CD4-positive, alpha-beta memory T cell (primary cell): ENCODE measurements around the gene BCL2L11. TPM values are rescaled to one million over a fixed set of nuclear protein-coding genes. Genes with fewer than 3 reads are reported as not detected.

Source experiments
- CTCF ChIA-PET: fragments of 350-600 bp; sonication (Branson Sonifier 250); formaldehyde crosslinking; loops from one replicate; lab custom pipeline; 2021; ENCODE audit warnings: inconsistent platforms; ENCODE audit not compliant: partially characterized antibody; lab: Charles Lee
- POLR2A ChIA-PET: fragments of 350-600 bp; sonication (Branson Sonifier 250); formaldehyde crosslinking; loops from one replicate; lab custom pipeline; 2021; ENCODE audit not compliant: partially characterized antibody; lab: Charles Lee
- DNase-seq, 5 donors: peaks; one replicate each; pipeline versions ENCODE4 v3.0.0 to v3.0.0-alpha.2; 2020 to 2022; ENCODE audit warnings: mixed read lengths in 1 of 5
- H3K27ac ChIP-seq: one replicate; pipeline ENCODE4 v1.7.0; 2013; ENCODE audit warnings: low read depth, low read length
- H3K27me3 ChIP-seq: 2 replicates; pipeline ENCODE4 v1.7.0; 2013; ENCODE audit warnings: mild to moderate bottlenecking, low read length, moderate library complexity; ENCODE audit not compliant: insufficient read depth
- H3K36me3 ChIP-seq: 2 replicates; pipeline ENCODE4 v1.7.0; 2013; ENCODE audit warnings: mild to moderate bottlenecking, low read length, moderate library complexity; ENCODE audit not compliant: insufficient read depth
- H3K4me1 ChIP-seq: 2 replicates; pipeline ENCODE4 v1.7.0; 2013; ENCODE audit warnings: mild to moderate bottlenecking, low read length, moderate library complexity; ENCODE audit not compliant: insufficient read depth
- H3K4me3 ChIP-seq, 2 donors: one replicate each; pipeline ENCODE4 v1.7.0; 2013; ENCODE audit warnings: low read length in 2 of 2, mild to moderate bottlenecking in 1 of 2
- H3K9me3 ChIP-seq, 2 donors: one replicate each; pipeline ENCODE4 v1.7.0; 2013; ENCODE audit warnings: low read length in 2 of 2, control low read depth in 1 of 2; ENCODE audit not compliant: control insufficient read depth in 1 of 2
- H3K27ac Mint-ChIP-seq, 7 donors: one replicate each; pipeline ENCODE4 v1.8.0; 2020 to 2021; ENCODE audit warnings: mixed read lengths in 7 of 7, mild to moderate bottlenecking in 6 of 7, inconsistent platforms in 3 of 7, moderate library complexity in 3 of 7
- H3K27me3 Mint-ChIP-seq, 2 donors: one replicate each; pipeline ENCODE4 v1.8.0; 2020 to 2021; ENCODE audit warnings: mixed read lengths in 2 of 2
- H3K36me3 Mint-ChIP-seq, 2 donors: one replicate each; pipeline ENCODE4 v1.8.0; 2020 to 2021; ENCODE audit warnings: mixed read lengths in 2 of 2, inconsistent platforms in 1 of 2, mild to moderate bottlenecking in 1 of 2
- H3K4me1 Mint-ChIP-seq, 4 donors: one replicate each; pipeline ENCODE4 v1.8.0; 2020 to 2021; ENCODE audit warnings: mixed read lengths in 4 of 4, mild to moderate bottlenecking in 1 of 4
- H3K4me3 Mint-ChIP-seq, 8 donors: one replicate each; pipeline ENCODE4 v1.8.0; 2020 to 2021; ENCODE audit warnings: mixed read lengths in 8 of 8, mild to moderate bottlenecking in 7 of 8, moderate library complexity in 6 of 8, inconsistent platforms in 3 of 8
- H3K9me3 Mint-ChIP-seq, 8 donors: one replicate each; pipeline ENCODE4 v1.8.0; 2020 to 2021; ENCODE audit warnings: mixed read lengths in 8 of 8, mild to moderate bottlenecking in 5 of 8, inconsistent platforms in 3 of 8, moderate library complexity in 1 of 8
- intact Hi-C: fragments of 100-400 bp; cut with micrococcal nuclease; formaldehyde crosslinking; loops from one replicate; pipeline ENCODE4 v1.15.1; 2023
- polyA plus RNA-seq, 2 donors: library from polyadenylated mRNA; unstranded; fragments of 300-500 nt; fragmentation: Illumina TruSeq; gene quantifications; one replicate each; pipeline ENCODE4 v1.2.3, GENCODE V29; 2021
- total RNA-seq, 2 experiments: library from RNA; stranded (reverse); gene quantifications; one replicate each; pipeline ENCODE4 v1.2.3, GENCODE V29; 2021

BCL2L11 gene
- total and polyA plus RNA-seq, 4 experiments from 2014 or later: 4.7 to 34.1 (median 24.6) TPM

GRCh38 chr2:111133603-111134002 lies 12.9 kb downstream of the BCL2L11 start:
- Mint-ChIP-seq H3K36me3 (peaks cover 22 to 42% of the 10 kb centered on the region in 2 donors), H3K4me1 (peaks cover 11 to 37% (median 16%) of the 10 kb centered on the region in 4 donors), H3K27me3 (no peaks in the 10 kb centered on the region), H3K4me3 (no peak overlapping the region), H3K9me3 (no peaks in the 10 kb centered on the region), H3K27ac (peak overlapping the region in 1 of 7 donors; percentile 22)
- no peaks in the 10 kb centered on the region for H3K4me1 ChIP-seq
- intact Hi-C loops: no loop called here
- no peaks in the 10 kb centered on the region for H3K36me3 ChIP-seq
- H3K27me3 ChIP-seq: no peaks in the 10 kb centered on the region
- no peak overlapping the region for H3K4me3 ChIP-seq
- no peak for DNase-seq
- CTCF ChIA-PET: interaction anchor here (0.5 to 1.1 kb wide), 2 partner anchors 11 to 1808 kb away, joined by 3 read pairs; no protein-coding TSS in a partner anchor
- POLR2A ChIA-PET: interaction anchor here (2.4 kb wide), 1 partner anchor 13 kb away, joined by 10 read pairs; the partner anchor contains the start of gene BCL2L11
- H3K9me3 ChIP-seq: no peaks in the 10 kb centered on the region
- H3K27ac ChIP-seq: no peak overlapping the region

GRCh38 chr2:111134055-111134454 lies 13.3 kb downstream of the BCL2L11 start:
- no peaks in the 10 kb centered on the region for H3K27me3 ChIP-seq
- Mint-ChIP-seq H3K4me1 (peaks cover 11 to 37% (median 16%) of the 10 kb centered on the region in 4 donors), H3K27me3 (no peaks in the 10 kb centered on the region), H3K9me3 (no peaks in the 10 kb centered on the region), H3K4me3 (no peak overlapping the region), H3K36me3 (peaks cover 20 to 40% of the 10 kb centered on the region in 2 donors), H3K27ac (no peak overlapping the region)
- H3K4me3 ChIP-seq: no peak overlapping the region
- H3K36me3 ChIP-seq: peaks cover under 1% of the 10 kb centered on the region
- no peaks in the 10 kb centered on the region for H3K4me1 ChIP-seq
- no peak overlapping the region for H3K27ac ChIP-seq
- no peaks in the 10 kb centered on the region for H3K9me3 ChIP-seq
- intact Hi-C loops: no loop called here
- DNase-seq: no peak
- POLR2A ChIA-PET: interaction anchor here (2.4 kb wide), 1 partner anchor 13 kb away, joined by 10 read pairs; the partner anchor contains the start of gene BCL2L11
- CTCF ChIA-PET: interaction anchor here (1.0 kb wide), 1 partner anchor 17 kb away, joined by 3 read pairs; no protein-coding TSS in a partner anchor

- Histone ChIP-seq H3K4me1 (no peaks in the 10 kb centered on the region), H3K4me3 (no peak overlapping the region), H3K9me3 (no peaks in the 10 kb centered on the region), H3K36me3 (peaks cover 3% of the 10 kb centered on the region), H3K27me3 (no peaks in the 10 kb centered on the region), H3K27ac (no peak overlapping the region)
- no peak for DNase-seq
- Mint-ChIP-seq H3K9me3 (no peaks in the 10 kb centered on the region), H3K36me3 (peaks cover 20 to 43% of the 10 kb centered on the region in 2 donors), H3K4me1 (peaks cover 11 to 31% (median 13%) of the 10 kb centered on the region in 4 donors), H3K27me3 (no peaks in the 10 kb centered on the region), H3K4me3 (no peak overlapping the region), H3K27ac (peak overlapping the region in 1 of 7 donors; percentile 13)
- ChIA-PET CTCF (interaction anchor here (1.0 kb wide), 1 partner anchor 9 kb away, joined by 3 read pairs; no protein-coding TSS in a partner anchor), POLR2A (no interaction called here)
- intact Hi-C loops: no loop called here
These were observed 14.7 kb downstream of the BCL2L11 start for GRCh38 chr2:111135237-111135909.

- peaks cover 3% of the 10 kb centered on the region for H3K36me3 ChIP-seq
- ChIA-PET POLR2A (no interaction called here), CTCF (no interaction called here)
- H3K36me3 Mint-ChIP-seq: peaks cover 21 to 43% of the 10 kb centered on the region in 2 donors
- no peak overlapping the region for H3K27ac Mint-ChIP-seq
- H3K27me3 ChIP-seq: no peaks in the 10 kb centered on the region
- no peaks in the 10 kb centered on the region for H3K9me3 Mint-ChIP-seq
- H3K27me3 Mint-ChIP-seq: no peaks in the 10 kb centered on the region
- no peaks in the 10 kb centered on the region for H3K4me1 ChIP-seq
- H3K4me3 Mint-ChIP-seq: no peak overlapping the region
- no peak overlapping the region for H3K4me3 ChIP-seq
- intact Hi-C loops: no loop called here
- no peak overlapping the region for H3K27ac ChIP-seq
- H3K9me3 ChIP-seq: no peaks in the 10 kb centered on the region
- peaks cover 12 to 26% (median 12%) of the 10 kb centered on the region in 4 donors for H3K4me1 Mint-ChIP-seq
- DNase-seq: no peak
These were observed 15.2 kb downstream of the BCL2L11 start for GRCh38 chr2:111135910-111136297.

DNA sequence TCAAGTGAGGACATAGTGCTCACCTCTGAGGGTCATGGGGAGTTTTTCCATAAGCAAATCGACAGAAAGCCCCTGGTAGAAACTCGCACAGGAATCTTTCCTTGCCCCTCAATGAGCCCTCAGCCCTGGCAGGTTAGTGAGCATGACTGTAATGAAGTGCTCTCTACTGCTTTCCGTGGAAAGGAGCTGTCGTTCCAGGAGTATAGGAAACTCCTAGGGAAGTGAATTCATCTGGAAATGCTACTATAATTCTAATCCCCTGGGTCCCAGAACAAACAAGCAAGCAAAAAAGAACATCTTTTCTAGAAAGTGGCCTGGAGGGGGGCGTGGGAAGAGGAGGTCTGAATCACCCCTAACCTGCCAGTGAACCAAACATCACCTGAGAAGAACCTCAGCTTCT lies 18.1 kb downstream of the BCL2L11 start:
- no peak for DNase-seq
- no peak overlapping the region for H3K27ac Mint-ChIP-seq
- H3K36me3 Mint-ChIP-seq: peaks cover 25 to 36% of the 10 kb centered on the region in 2 donors
- POLR2A ChIA-PET: no interaction called here
- H3K27me3 ChIP-seq: no peaks in the 10 kb centered on the region
- CTCF ChIA-PET: no interaction called here
- no peaks in the 10 kb centered on the region for H3K4me1 ChIP-seq
- no peaks in the 10 kb centered on the region for H3K9me3 Mint-ChIP-seq
- no peak overlapping the region for H3K4me3 ChIP-seq
- H3K4me1 Mint-ChIP-seq: peaks cover 5 to 13% (median 8%) of the 10 kb centered on the region in 4 donors
- H3K27ac ChIP-seq: no peak overlapping the region
- no peaks in the 10 kb centered on the region for H3K9me3 ChIP-seq
- peaks cover 3% of the 10 kb centered on the region for H3K36me3 ChIP-seq
- intact Hi-C loops: no loop called here
- no peaks in the 10 kb centered on the region for H3K27me3 Mint-ChIP-seq
- H3K4me3 Mint-ChIP-seq: no peak overlapping the region

- H3K36me3 ChIP-seq: peaks cover 3% of the 10 kb centered on the region
- H3K36me3 Mint-ChIP-seq: peaks cover 26 to 42% of the 10 kb centered on the region in 2 donors
These were observed 19.1 kb downstream of the BCL2L11 start for GRCh38 chr2:111139637-111140317.

DNA sequence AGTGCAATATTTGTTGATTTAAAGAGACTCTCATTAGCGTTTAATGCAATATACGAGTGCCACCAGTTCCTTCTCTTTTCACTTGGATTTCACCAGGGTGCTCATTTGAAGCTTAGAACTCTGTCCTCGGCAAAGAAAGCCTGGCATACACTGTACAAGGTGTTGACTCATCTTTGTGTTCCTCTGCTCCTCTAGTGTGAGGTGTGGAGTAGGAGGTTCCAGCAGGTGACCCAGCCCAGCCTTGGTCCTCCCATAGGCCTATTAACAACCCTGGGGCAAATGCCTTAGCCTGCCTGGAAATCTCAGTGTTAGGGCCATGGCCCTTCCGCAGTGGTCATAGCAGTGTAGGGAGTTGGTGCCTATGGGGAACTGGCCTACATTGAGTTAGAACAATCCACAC lies 20.1 kb downstream of the BCL2L11 start:
- ChIA-PET CTCF (no interaction called here), POLR2A (no interaction called here)
- Mint-ChIP-seq H3K4me3 (no peak overlapping the region), H3K27ac (no peak overlapping the region), H3K36me3 (peaks cover 31 to 45% of the 10 kb centered on the region in 2 donors), H3K27me3 (no peaks in the 10 kb centered on the region), H3K4me1 (peaks cover 3 to 9% (median 7%) of the 10 kb centered on the region in 4 donors), H3K9me3 (no peaks in the 10 kb centered on the region)
- Histone ChIP-seq H3K9me3 (no peaks in the 10 kb centered on the region), H3K36me3 (peaks cover 3% of the 10 kb centered on the region), H3K27ac (no peak overlapping the region), H3K4me1 (no peaks in the 10 kb centered on the region), H3K4me3 (no peak overlapping the region), H3K27me3 (no peaks in the 10 kb centered on the region)
- DNase-seq: no peak
- intact Hi-C loops: no loop called here

More at GRCh38 chr2:111139637-111140317, 19.1 kb downstream of the BCL2L11 start:
- Histone ChIP-seq H3K27me3 (no peaks in the 10 kb centered on the region), H3K4me1 (no peaks in the 10 kb centered on the region), H3K9me3 (no peaks in the 10 kb centered on the region), H3K27ac (no peak overlapping the region), H3K4me3 (no peak overlapping the region)
- H3K27ac Mint-ChIP-seq: no peak overlapping the region
- no peaks in the 10 kb centered on the region for H3K9me3 Mint-ChIP-seq
- peaks cover 2 to 8% (median 6%) of the 10 kb centered on the region in 4 donors for H3K4me1 Mint-ChIP-seq
- POLR2A ChIA-PET: no interaction called here
- CTCF ChIA-PET: no interaction called here
- no peaks in the 10 kb centered on the region for H3K27me3 Mint-ChIP-seq
- intact Hi-C loops: no loop called here
- no peak for DNase-seq
- H3K4me3 Mint-ChIP-seq: no peak overlapping the region
